MM.1S (cell line): ENCODE measurements around the gene OSBPL8.

Source experiments
- DNase-seq: peaks from one replicate; pipeline ENCODE4 v3.0.0-alpha.2; 2015
- H2AFZ ChIP-seq: fragments of 300-600 bp; sonication (generic); 2 replicates; pipeline ENCODE4 v1.6.0; 2016; ENCODE audit warnings: antibody characterized with exemption, low read length
- H3F3A ChIP-seq: fragments of 300-600 bp; sonication (generic); 2 replicates; pipeline ENCODE4 v1.6.1; 2016; ENCODE audit warnings: mild to moderate bottlenecking, antibody characterized with exemption, low read length, moderate library complexity, mixed read lengths; ENCODE audit not compliant: insufficient read depth
- H3K27ac ChIP-seq: fragments of 300-600 bp; sonication (generic); 2 replicates; pipeline ENCODE4 v1.5.1; 2016; ENCODE audit warnings: mild to moderate bottlenecking, low read length
- H3K27me3 ChIP-seq: fragments of 300-600 bp; sonication (generic); replicated peaks from 2 replicates; pipeline ENCODE4 v1.6.0; 2016; ENCODE audit warnings: low read length; ENCODE audit not compliant: insufficient read depth
- H3K36me3 ChIP-seq: fragments of 300-600 bp; sonication (generic); replicated peaks from 2 replicates; pipeline ENCODE4 v1.6.1; 2016; ENCODE audit warnings: mild to moderate bottlenecking, low read length, mixed read lengths; ENCODE audit not compliant: insufficient read depth
- H3K4me1 ChIP-seq: fragments of 300-600 bp; sonication (generic); 2 replicates; pipeline ENCODE4 v1.6.1; 2016; ENCODE audit warnings: low read length, mixed read lengths
- H3K4me2 ChIP-seq: fragments of 300-600 bp; sonication (generic); 2 replicates; pipeline ENCODE4 v1.6.0; 2016; ENCODE audit warnings: low read depth, low read length
- H3K4me3 ChIP-seq: fragments of 300-600 bp; sonication (generic); 2 replicates; pipeline ENCODE4 v1.5.1; 2016; ENCODE audit warnings: low read length, mixed read lengths
- H3K79me2 ChIP-seq: fragments of 300-600 bp; sonication (generic); 2 replicates; pipeline ENCODE4 v1.6.1; 2016; ENCODE audit warnings: mixed run types, low read length, mixed read lengths
- H3K9ac ChIP-seq: fragments of 300-600 bp; sonication (generic); 2 replicates; pipeline ENCODE4 v1.6.1; 2016; ENCODE audit warnings: low read length, mixed read lengths
- H3K9me2 ChIP-seq: fragments of 300-600 bp; sonication (generic); replicated peaks from 2 replicates; pipeline ENCODE4 v1.6.1; 2016; ENCODE audit warnings: mild to moderate bottlenecking, low read length, mixed read lengths; ENCODE audit not compliant: insufficient read depth
- H3K9me3 ChIP-seq: fragments of 300-600 bp; sonication (generic); replicated peaks from 2 replicates; pipeline ENCODE4 v1.6.1; 2016; ENCODE audit warnings: mild to moderate bottlenecking, low read length, mixed read lengths; ENCODE audit not compliant: insufficient read depth
- H4K20me1 ChIP-seq: fragments of 300-600 bp; sonication (generic); 2 replicates; pipeline ENCODE4 v1.6.1; 2016; ENCODE audit warnings: mild to moderate bottlenecking, low read length, moderate library complexity, mixed read lengths; ENCODE audit not compliant: insufficient read depth
- EZH2 ChIP-seq: fragments of 300-600 bp; sonication (generic); optimal IDR thresholded peaks from 2 replicates; pipeline ENCODE3; 2017; ENCODE audit warnings: low read depth, mild to moderate bottlenecking, antibody characterized with exemption, low read length, mixed read lengths
- EZH2phosphoT487 ChIP-seq: fragments of 300-600 bp; sonication (generic); IDR thresholded peaks from 2 replicates; pipeline ENCODE4 v1.6.1; 2018; ENCODE audit warnings: antibody characterized with exemption, low read length
- TF ChIP-seq, protein P1 (sequence below): fragments of 300-600 bp; sonication (generic); IDR thresholded peaks from 2 replicates; pipeline ENCODE4 v1.5.1; 2016; ENCODE audit warnings: antibody characterized with exemption, low read length, mixed read lengths

Gene OSBPL8

DNA sequence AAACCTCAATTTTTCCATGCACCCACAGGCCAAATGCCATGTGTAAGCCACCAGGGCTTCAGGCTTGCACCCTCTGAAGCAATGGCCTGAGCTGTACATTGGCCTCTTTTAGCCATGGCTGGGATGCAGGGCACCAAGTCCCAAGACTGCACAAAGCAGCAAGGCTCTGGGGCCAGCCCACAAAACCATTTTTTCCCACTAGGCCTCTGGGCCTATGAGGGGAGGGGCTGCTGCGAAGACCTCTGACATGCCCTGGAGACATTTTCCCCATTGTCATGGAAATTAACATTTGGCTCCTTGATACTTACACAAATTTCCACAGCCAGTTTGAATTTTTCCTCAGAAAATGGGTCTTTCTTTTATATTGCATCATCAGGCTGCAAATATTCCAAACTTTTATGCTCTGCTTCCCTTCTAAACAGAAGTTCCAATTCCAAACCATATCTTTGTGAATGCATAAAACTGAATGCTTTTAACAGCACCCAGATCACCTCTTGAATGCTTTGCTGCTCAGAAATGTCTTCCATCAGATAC lies 14.3 kb upstream of the OSBPL8 start:
- H3K4me3 ChIP-seq, result no peak overlapping the region
- no peaks in the 10 kb centered on the region for H3K27me3 ChIP-seq
- H3K79me2 ChIP-seq, result no peaks in the 10 kb centered on the region
- H3K9me3 ChIP-seq, result no peaks in the 10 kb centered on the region
- no peak overlapping the region for H3K27ac ChIP-seq
- no peak overlapping the region for H3K4me2 ChIP-seq
- peaks cover 3% of the 10 kb centered on the region; the same call in 1 of the 2 replicates for H3K4me1 ChIP-seq
- H3K9ac ChIP-seq, result no peak overlapping the region
- no peak for TF ChIP-seq EZH2
- no peak for TF ChIP-seq EZH2phosphoT487
- TF ChIP-seq, protein P1, sequence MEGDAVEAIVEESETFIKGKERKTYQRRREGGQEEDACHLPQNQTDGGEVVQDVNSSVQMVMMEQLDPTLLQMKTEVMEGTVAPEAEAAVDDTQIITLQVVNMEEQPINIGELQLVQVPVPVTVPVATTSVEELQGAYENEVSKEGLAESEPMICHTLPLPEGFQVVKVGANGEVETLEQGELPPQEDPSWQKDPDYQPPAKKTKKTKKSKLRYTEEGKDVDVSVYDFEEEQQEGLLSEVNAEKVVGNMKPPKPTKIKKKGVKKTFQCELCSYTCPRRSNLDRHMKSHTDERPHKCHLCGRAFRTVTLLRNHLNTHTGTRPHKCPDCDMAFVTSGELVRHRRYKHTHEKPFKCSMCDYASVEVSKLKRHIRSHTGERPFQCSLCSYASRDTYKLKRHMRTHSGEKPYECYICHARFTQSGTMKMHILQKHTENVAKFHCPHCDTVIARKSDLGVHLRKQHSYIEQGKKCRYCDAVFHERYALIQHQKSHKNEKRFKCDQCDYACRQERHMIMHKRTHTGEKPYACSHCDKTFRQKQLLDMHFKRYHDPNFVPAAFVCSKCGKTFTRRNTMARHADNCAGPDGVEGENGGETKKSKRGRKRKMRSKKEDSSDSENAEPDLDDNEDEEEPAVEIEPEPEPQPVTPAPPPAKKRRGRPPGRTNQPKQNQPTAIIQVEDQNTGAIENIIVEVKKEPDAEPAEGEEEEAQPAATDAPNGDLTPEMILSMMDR, result no peak
- no peak for DNase-seq
- no peaks in the 10 kb centered on the region for H4K20me1 ChIP-seq
- H3F3A ChIP-seq, result no peaks in the 10 kb centered on the region
- no peak overlapping the region for H2AFZ ChIP-seq
- H3K9me2 ChIP-seq, result no peaks in the 10 kb centered on the region
- H3K36me3 ChIP-seq, result no peaks in the 10 kb centered on the region

DNA sequence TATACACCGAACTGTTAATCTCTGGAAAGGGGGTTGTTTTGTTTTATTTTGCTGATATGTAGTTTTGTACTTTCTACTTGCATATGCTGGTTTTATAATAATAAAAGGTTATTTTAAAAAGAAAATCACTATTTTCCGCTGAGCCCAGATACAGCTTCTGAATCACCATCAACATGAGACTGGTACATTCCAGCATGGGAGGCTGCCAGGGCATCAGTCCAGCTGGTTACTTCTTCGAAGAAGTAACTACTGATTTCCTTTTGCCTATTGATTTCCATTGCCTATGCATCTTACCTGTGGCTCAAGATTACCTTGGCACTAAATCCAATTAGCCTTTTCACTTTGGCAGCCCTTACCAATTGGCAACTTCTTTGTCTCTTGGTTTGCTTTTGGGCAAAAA lies 11.7 kb upstream of the OSBPL8 start:
- no peaks in the 10 kb centered on the region for H3K9me3 ChIP-seq
- no peak for TF ChIP-seq EZH2phosphoT487
- TF ChIP-seq EZH2, result no peak
- TF ChIP-seq, protein P1, result no peak
- H3K9ac ChIP-seq, result no peak overlapping the region
- H4K20me1 ChIP-seq, result no peaks in the 10 kb centered on the region
- no peak overlapping the region for H3K4me3 ChIP-seq
- no peaks in the 10 kb centered on the region for H3K79me2 ChIP-seq
- H3K4me2 ChIP-seq, result no peak overlapping the region
- H3K27ac ChIP-seq, result no peak overlapping the region
- H3K27me3 ChIP-seq, result no peaks in the 10 kb centered on the region
- peaks cover 3% of the 10 kb centered on the region; the same call in 1 of the 2 replicates for H3K4me1 ChIP-seq
- no peak overlapping the region for H2AFZ ChIP-seq
- no peaks in the 10 kb centered on the region for H3K36me3 ChIP-seq
- H3K9me2 ChIP-seq, result no peaks in the 10 kb centered on the region
- H3F3A ChIP-seq, result no peaks in the 10 kb centered on the region
- no peak for DNase-seq

DNA sequence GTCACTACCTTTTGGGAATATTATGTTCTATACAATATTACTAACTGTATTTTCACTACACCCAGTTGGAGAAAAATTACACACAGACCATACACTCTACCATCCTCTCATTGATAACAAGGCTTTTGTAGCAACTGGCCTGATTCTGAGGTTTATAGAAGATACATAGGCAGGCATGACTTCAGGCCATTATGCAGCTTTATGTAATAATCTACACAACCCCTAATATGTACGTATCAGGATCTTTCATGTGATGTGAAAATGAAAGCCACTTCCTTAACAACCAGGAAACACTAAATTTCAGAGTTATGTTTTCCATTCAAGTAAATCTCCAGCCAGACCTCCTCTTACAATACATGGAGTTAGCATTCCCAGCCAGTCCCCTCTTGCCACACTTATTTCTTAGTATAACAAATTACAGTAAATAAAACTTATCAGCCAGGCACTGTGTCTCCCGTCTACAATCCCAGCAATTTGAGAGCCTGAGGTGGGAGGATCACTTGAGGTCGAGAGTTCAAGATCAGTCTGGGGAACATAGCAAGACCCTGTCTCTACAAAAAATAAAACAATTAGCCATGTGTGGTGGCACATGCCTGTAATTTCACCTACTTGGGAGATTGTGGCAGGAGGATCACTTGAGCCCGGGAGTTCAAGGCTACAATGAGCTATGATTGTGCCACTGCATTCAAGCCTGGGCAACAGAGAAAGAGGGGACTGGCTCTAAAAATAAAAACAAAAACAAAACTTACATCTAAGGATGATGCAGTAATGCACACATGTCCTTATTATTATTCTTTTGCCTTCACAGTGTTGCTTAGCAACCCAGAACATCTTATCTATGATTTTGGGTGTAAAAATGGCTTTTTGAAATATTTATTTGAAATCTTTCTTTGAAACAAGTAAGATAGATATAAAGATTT lies 10.4 kb upstream of the OSBPL8 start:
- TF ChIP-seq EZH2phosphoT487 (no peak), EZH2 (no peak)
- TF ChIP-seq, protein P1, result no peak

More for the DNA sequence above, 10.4 kb upstream of the OSBPL8 start:
- H3K27ac ChIP-seq, result no peak overlapping the region
- H3K79me2 ChIP-seq, result no peaks in the 10 kb centered on the region
- H3K9me2 ChIP-seq, result no peaks in the 10 kb centered on the region
- no peak overlapping the region for H3K9ac ChIP-seq
- H3K36me3 ChIP-seq, result no peaks in the 10 kb centered on the region
- H3K4me2 ChIP-seq, result no peak overlapping the region
- H3K4me1 ChIP-seq, result peaks cover 3% of the 10 kb centered on the region; the same call in 1 of the 2 replicates
- H3F3A ChIP-seq, result no peaks in the 10 kb centered on the region
- H3K27me3 ChIP-seq, result no peaks in the 10 kb centered on the region
- H4K20me1 ChIP-seq, result no peaks in the 10 kb centered on the region
- DNase-seq, result no peak
- H3K4me3 ChIP-seq, result no peak overlapping the region
- no peak overlapping the region for H2AFZ ChIP-seq
- no peaks in the 10 kb centered on the region for H3K9me3 ChIP-seq
